Right forelimb (tissue), 1 donor: Measurements from ENCODE around the gene CACUL1.
"Not testable (repeated sequence)": the region's sequence is repeated elsewhere in the genome, so short reads cannot be mapped to it uniquely, and the experiment has no call there.

Experiments
- DNase-seq: peaks from one replicate; pipeline ENCODE4 v3.0.0-alpha.2; 2018

Gene CACUL1

DNA sequence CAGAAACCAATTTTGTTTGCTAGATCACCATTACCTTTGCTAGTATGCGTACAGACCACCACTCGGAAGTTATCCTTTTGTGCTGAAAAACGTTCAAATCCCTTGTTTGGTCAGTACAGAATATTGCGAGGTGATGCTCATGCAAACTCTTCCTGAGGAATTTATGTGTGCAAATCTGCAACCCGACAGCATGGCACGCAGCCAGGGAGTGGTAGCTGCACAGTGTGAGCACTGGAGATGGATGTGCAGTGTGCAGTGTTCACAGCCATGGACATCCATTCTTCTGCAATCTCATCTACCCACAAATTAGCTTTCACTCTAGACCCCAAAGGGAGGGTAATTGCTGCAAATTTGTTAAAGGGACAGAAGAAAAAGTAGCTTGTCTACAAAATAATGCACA, 72.2 kb downstream of the CACUL1 start:
- DNase-seq, result no peak

DNA sequence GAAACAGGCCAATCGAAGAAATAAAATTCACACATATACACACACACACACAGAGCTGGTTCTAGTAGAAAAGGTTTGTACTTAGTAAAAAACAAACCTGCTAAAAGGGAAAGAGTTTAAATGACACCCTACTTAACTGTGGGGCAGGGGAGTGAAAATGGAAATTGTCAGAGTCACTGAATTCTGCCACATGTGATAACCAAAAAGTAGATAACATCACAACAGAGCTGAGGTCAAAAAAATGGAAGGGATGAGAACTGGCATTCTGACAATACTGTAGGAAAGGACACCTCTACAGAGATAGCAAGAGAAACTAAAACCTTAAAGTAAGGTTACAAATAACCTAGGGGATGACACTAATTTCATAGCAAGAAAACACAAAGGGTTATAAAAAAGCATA, 74.6 kb downstream of the CACUL1 start:
- DNase-seq, result no peak

DNA sequence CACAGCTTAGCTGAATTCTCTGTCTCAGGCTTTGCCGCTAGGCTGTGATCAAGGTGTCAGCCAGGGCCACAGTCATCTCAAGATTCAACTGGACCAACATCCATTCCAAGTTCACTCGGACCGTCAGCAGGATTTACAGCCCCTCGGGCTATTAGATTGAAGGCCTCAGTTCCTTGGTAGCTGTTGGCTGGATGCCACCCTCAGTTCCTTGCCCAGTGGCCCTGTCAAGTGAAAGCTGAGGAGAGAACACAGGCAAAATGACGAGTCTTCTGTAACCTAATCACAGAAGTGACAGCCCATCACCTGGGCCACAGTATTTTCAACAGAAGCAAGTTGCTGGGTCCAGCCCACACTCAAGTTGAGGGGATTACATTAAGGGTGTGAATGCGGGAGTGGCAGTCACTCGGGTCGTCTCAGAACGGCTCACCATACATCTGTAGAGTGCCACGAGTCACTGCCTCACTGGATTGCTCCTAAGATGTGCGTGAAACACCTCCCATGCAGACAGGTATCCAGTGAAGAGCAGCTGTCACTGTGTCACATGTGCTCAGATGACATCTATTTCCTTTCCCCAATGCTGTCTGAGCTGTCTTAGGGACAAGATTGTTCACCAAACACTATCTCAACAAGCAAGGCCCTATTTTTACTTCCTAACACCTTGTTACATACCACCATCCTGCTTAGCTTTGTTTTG, 80.4 kb downstream of the CACUL1 start:
- no peak for DNase-seq

GRCh38 chr10:118672766-118673715, 81.7 kb downstream of the CACUL1 start:
- DNase-seq, result no peak

DNA sequence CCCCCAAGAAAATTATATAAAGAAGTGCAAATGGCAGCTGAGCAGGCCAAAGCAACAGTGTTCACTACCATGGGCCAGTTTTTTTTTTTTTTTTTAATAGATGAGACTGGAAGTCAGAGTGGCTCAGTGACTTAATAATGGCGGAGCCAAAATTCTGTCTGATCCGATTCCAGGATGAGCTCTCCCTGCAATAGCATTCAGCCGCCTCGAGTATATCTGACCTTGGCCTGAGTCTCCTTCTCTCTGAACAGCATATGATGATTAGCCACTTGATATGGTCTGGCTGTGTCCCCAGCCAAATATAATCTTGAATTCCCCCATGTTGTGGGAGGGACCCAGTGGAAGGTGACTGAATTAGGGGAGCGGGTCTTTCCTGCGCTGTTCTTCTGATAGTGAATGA, 82.6 kb downstream of the CACUL1 start:
- no peak for DNase-seq

DNA sequence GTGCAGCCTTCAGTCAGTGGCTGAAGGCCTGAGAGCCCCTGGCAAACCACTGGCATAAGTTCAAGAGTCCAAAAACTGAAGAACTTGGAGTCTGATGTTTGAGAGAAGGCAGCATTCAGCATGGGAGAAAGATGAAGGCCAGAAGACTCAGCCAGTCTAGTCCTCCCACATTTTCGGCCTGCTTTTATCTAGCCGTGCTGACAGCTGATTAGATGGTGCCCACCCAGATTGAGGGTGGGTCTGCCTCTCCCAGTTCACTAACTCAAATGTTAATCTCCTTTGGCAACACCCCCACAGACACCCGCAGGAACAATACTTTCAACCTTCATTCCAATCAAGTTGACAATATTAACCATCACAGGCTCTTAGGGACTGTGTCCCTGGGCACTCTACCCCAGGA, 83.5 kb downstream of the CACUL1 start:
- not testable (repeated sequence) for DNase-seq

- DNase-seq, result no peak
These were observed 84.2 kb downstream of the CACUL1 start for GRCh38 chr10:118670472-118671124.

- DNase-seq, result no peak
These were observed 84.9 kb downstream of the CACUL1 start for GRCh38 chr10:118669835-118670234.

GRCh38 chr10:118669020-118669791, 85.6 kb downstream of the CACUL1 start:
- peak; percentile 57 for DNase-seq

GRCh38 chr10:118668228-118668952, 86.4 kb downstream of the CACUL1 start:
- no peak for DNase-seq

GRCh38 chr10:118667732-118668131, 87.0 kb downstream of the CACUL1 start:
- DNase-seq, result no peak

- DNase-seq, result no peak
These were observed 88.4 kb downstream of the CACUL1 start for GRCh38 chr10:118666350-118666749.

GRCh38 chr10:118664321-118664720, 90.4 kb downstream of the CACUL1 start:
- no peak for DNase-seq

- no peak for DNase-seq
These were observed 91.6 kb downstream of the CACUL1 start for GRCh38 chr10:118663176-118663575.

- no peak for DNase-seq
These were observed 92.3 kb downstream of the CACUL1 start for GRCh38 chr10:118662228-118663035.

DNA sequence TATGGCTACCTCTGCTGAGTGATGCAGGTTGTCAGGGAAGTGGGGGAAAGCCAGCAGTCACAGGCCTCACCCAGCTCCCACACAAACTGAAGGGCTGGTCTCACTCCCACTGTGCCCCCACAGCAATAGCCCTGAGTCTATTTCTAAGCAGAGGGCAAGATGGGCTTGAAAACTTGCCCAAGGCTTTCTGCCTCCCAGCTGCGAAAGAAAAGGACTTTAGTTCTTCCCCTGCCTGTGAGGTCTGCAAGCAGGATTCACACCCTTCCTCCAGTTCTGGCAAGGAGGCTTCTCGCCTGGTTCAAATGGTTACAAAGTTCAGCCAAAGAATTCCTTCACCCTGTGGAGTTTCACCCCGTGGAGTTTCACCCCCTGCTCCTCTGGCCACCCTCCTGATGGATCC, 96.0 kb downstream of the CACUL1 start:
- no peak for DNase-seq

- not testable (repeated sequence) for DNase-seq
These were observed 96.6 kb downstream of the CACUL1 start for GRCh38 chr10:118658168-118658567.

DNA sequence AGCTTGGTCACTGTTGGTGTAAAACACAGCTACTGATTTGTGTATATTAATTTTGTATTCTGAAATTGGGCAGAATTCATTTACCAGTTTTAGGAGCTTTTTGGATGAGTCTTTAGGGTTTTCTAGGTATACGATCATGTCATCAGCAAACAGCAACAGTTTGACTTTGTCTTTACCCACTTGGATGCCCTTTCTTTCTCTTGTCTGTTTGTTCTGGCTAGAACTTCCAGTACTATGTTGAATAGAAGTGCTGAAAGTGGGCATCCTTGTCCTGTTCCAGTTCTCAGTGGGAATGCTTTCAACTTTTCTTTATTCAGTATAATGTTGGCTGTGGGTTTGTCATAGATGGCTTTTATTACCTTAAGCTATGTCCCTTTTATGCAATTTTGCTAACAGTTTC, 109.5 kb downstream of the CACUL1 start:
- not testable (repeated sequence) for DNase-seq

DNA sequence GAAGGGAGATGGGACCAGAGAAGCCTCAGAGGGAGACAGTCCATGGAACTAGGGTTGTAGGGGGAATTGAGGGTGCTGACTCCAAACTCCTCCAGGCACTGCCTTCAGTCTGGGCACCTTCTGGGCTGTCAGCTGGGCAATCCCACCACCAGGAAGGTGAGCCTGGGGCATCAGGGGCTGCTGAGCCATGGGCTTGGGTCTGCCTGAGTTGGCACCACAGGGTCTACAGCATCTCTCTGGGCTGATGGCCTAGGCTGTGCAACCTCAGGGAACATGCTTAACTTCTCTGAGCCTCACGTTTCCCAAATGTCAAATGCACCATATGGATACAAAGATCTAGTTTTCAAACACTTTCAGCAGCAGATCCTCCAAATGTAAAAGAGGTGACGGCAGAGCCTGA, 112.5 kb downstream of the CACUL1 start:
- DNase-seq, result no peak

GRCh38 chr10:118638680-118639079, 116.1 kb downstream of the CACUL1 start:
- DNase-seq, result no peak
